ENCODE results near the gene PTGDR2.

The PTGDR2 gene

DNA sequence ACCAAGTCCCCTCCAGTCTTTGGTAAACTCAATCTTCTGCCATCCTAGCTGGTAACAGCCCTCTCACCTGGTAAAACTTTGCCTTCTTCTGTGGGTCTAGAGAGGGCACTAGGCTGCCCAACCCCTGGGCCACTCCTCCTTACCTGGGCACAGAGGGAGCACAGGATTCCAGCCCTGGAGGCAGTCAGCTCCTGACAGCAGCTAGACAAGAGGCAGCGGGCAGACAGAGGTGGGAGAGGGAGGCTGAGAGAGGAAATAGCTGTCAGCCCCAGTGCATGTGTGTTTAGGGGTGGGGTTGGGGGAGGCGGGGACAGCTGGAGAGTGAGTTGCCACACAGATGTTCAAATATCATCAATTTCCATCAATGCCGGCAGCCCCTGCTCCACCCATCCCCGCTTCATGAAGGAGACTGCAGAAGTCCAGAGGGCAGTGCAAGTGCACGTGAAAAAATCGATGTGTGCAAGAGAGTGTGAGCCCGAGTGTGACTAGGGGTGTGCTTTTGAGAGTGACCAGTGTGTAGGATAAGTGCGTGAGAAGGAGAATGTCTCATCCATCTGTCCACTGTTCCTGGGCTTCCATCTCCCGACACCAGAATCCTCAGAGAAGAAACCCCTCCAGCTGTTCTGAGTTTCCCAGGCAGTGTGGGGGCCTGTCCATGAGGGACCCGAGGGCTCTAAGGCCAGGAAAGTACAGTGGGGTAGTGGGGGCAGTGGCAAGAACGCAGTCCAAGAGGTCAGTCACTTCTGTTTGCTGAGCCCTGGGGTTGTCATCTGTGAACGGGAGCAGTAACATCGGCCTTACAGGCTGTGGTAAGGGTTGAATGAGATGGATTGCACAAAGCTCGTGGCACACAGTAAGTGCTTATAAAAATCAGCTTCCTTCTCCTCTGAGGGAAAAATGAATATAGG, at the start of gene PTGDR2:
PTGDR2 (minus strand) TSS at position 225 of the 908 bp plus-strand sequence. CDS start 2,228 bp downstream, outside the sequence.
- no peaks in the 10 kb centered on the region for H3K9me3 Mint-ChIP-seq
- no peak within 1 kb of the TSS for H3K4me3 Mint-ChIP-seq
- H3K27ac Mint-ChIP-seq = no peak within 1 kb of the TSS

DNA sequence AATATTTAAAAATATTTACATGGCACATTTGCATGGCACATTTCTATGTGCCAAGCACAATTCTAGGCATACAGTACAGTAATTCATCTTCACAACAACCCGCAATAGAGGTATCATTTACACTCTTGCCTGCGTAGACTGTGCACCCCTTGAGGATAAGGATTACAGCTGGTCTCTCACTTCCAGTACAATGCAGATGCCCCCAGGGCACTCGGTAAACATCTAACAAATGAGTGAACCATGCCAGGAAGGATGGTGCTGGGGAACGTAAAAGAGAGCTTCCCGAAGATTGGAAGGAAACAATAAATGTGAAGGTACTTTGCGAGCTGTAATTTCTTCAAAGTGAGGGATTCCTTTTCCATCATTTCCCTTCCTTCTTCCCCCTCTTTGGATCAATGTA, 49.3 kb upstream of the PTGDR2 start:
- H3K9me3 Mint-ChIP-seq = peaks cover 16 to 20% of the 10 kb centered on the region in 2 donors
- H3K36me3 Mint-ChIP-seq = peaks cover 43 to 49% of the 10 kb centered on the region in 2 donors
- ATAC-seq (replicated peaks) (no peak), DNase-seq (no peak)
- H3K4me1 Mint-ChIP-seq = peaks cover 51 to 64% of the 10 kb centered on the region in 2 donors
- peak overlapping the region; percentile 97 for H3K27ac Mint-ChIP-seq
- no peaks in the 10 kb centered on the region for H3K27me3 Mint-ChIP-seq
- H3K4me3 Mint-ChIP-seq = peak overlapping the region; percentile 92 to 96

More for the DNA sequence above, at the start of gene PTGDR2:
- peaks cover 17 to 20% of the 10 kb centered on the region in 2 donors for H3K36me3 Mint-ChIP-seq
- DNase-seq = no peak
- no peak for ATAC-seq (replicated peaks)
- peaks cover 8 to 17% of the 10 kb centered on the region in 2 donors for H3K4me1 Mint-ChIP-seq
- no peaks in the 10 kb centered on the region for H3K27me3 Mint-ChIP-seq

DNA sequence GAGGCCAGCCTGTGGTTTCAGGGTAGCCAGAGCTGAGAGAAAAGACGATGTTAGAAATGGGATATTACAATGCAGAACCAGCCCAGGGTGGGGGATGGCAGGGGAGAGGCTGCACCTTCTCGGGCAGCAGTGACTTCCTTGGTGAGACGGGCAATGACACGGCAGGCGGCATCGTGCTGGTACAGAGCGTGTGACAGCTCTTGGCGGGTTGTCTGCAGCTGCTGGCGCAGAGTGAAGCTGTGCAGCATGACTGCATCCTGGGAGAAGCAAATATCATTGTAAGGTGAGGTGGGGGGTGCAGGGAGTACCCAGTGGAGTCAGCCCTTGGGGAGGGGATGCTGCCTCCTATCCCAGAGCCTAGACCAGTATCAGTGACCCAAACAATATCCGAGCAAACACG, 46.9 kb upstream of the PTGDR2 start:
- Mint-ChIP-seq H3K36me3 (peaks cover 36 to 51% of the 10 kb centered on the region in 2 donors), H3K4me3 (no peak overlapping the region), H3K4me1 (peaks cover 42 to 50% of the 10 kb centered on the region in 2 donors), H3K27me3 (no peaks in the 10 kb centered on the region), H3K9me3 (peaks cover 0 to 1% of the 10 kb centered on the region in 2 donors), H3K27ac (no peak overlapping the region)
- ATAC-seq (replicated peaks) = no peak
- DNase-seq = no peak

DNA sequence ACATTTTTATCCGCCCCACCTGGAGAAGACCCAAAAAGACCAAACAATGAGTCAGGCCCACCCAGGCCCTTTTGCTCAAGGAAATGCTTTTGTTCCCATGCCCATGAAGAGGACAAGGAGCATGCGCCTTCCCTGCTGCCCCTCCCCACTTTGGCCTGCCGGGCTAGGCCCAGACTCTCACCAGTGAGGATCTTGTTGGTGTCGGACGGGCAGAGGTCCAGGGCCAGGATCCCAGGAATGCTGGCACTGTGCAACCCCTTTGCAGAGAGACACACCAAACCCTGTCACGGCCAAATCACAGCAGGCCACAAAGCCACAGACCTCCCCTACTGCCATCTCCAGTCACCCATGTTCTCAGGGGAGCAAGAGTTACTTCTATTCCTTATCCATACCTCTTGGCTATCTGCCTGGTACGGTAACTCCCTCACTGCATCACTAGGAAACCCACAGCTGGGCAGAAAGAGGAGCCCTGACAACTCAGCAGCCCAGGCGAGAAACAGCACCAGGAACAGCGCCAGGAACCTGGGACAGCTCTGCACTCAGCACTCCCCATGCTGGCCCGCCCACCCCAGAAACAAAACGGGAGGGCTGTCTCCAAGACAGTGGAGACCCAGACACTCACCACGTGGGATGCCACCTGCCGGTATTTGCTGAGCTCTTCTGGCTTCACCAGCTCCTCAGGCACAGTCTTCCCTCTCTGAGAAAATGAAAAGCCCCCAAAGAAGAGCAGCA, 45.1 kb upstream of the PTGDR2 start:
- Mint-ChIP-seq H3K27ac (no peak overlapping the region), H3K27me3 (no peaks in the 10 kb centered on the region), H3K36me3 (peaks cover 37 to 57% of the 10 kb centered on the region in 2 donors), H3K9me3 (no peaks in the 10 kb centered on the region), H3K4me1 (peaks cover 37% of the 10 kb centered on the region in 2 donors), H3K4me3 (no peak overlapping the region)
- ATAC-seq (replicated peaks) (no peak), DNase-seq (no peak)

- peaks cover 41 to 66% of the 10 kb centered on the region in 2 donors for H3K36me3 Mint-ChIP-seq
- no peak for DNase-seq
- H3K9me3 Mint-ChIP-seq = no peaks in the 10 kb centered on the region
- no peak overlapping the region for H3K4me3 Mint-ChIP-seq
- H3K27me3 Mint-ChIP-seq = no peaks in the 10 kb centered on the region
- H3K4me1 Mint-ChIP-seq = peaks cover 29 to 31% of the 10 kb centered on the region in 2 donors
- no peak for ATAC-seq (replicated peaks)
- H3K27ac Mint-ChIP-seq = peak overlapping the region; percentile 37
These were observed 44.2 kb upstream of the PTGDR2 start for GRCh38 chr11:60899977-60900376.

- Mint-ChIP-seq H3K4me1 (peaks cover 27 to 29% of the 10 kb centered on the region in 2 donors), H3K4me3 (no peak overlapping the region), H3K36me3 (peaks cover 43 to 69% of the 10 kb centered on the region in 2 donors), H3K27ac (peak overlapping the region; percentile 49), H3K9me3 (no peaks in the 10 kb centered on the region), H3K27me3 (no peaks in the 10 kb centered on the region)
- ATAC-seq (replicated peaks) (peak; percentile 94 to 98), DNase-seq (peak; percentile 27)
These were observed 43.5 kb upstream of the PTGDR2 start for GRCh38 chr11:60899046-60899936.

- no peaks in the 10 kb centered on the region for H3K9me3 Mint-ChIP-seq
- H3K4me1 Mint-ChIP-seq = peaks cover 19 to 20% of the 10 kb centered on the region in 2 donors
- no peak overlapping the region for H3K27ac Mint-ChIP-seq
- no peak for DNase-seq
- ATAC-seq (replicated peaks) = no peak
- peaks cover 42 to 67% of the 10 kb centered on the region in 2 donors for H3K36me3 Mint-ChIP-seq
- H3K4me3 Mint-ChIP-seq = peak overlapping the region in 1 of 2 donors; percentile 19
- H3K27me3 Mint-ChIP-seq = no peaks in the 10 kb centered on the region
These were observed 41.7 kb upstream of the PTGDR2 start for GRCh38 chr11:60897496-60897895.

- no peak overlapping the region for H3K4me3 Mint-ChIP-seq
- H3K27me3 Mint-ChIP-seq = no peaks in the 10 kb centered on the region
- peaks cover 18 to 19% of the 10 kb centered on the region in 2 donors for H3K4me1 Mint-ChIP-seq
- ATAC-seq (replicated peaks) = no peak
- H3K9me3 Mint-ChIP-seq = no peaks in the 10 kb centered on the region
- H3K36me3 Mint-ChIP-seq = peaks cover 46 to 72% of the 10 kb centered on the region in 2 donors
- no peak overlapping the region for H3K27ac Mint-ChIP-seq
- DNase-seq = no peak
These were observed 39.9 kb upstream of the PTGDR2 start for GRCh38 chr11:60895687-60896086.

GRCh38 chr11:60891103-60891741, 35.5 kb upstream of the PTGDR2 start:
- ATAC-seq (replicated peaks) (no peak), DNase-seq (no peak)
- Mint-ChIP-seq H3K4me1 (peaks cover 4 to 7% of the 10 kb centered on the region in 2 donors), H3K27ac (peak overlapping the region; percentile 42), H3K4me3 (no peak overlapping the region), H3K27me3 (no peaks in the 10 kb centered on the region), H3K9me3 (no peaks in the 10 kb centered on the region), H3K36me3 (peaks cover 40 to 62% of the 10 kb centered on the region in 2 donors)

GRCh38 chr11:60890696-60891095, 34.9 kb upstream of the PTGDR2 start:
- ATAC-seq (replicated peaks) = no peak
- Mint-ChIP-seq H3K4me3 (no peak overlapping the region), H3K27ac (no peak overlapping the region), H3K4me1 (peaks cover 4 to 7% of the 10 kb centered on the region in 2 donors), H3K36me3 (peaks cover 39 to 64% of the 10 kb centered on the region in 2 donors), H3K27me3 (no peaks in the 10 kb centered on the region), H3K9me3 (no peaks in the 10 kb centered on the region)
- DNase-seq = no peak

DNA sequence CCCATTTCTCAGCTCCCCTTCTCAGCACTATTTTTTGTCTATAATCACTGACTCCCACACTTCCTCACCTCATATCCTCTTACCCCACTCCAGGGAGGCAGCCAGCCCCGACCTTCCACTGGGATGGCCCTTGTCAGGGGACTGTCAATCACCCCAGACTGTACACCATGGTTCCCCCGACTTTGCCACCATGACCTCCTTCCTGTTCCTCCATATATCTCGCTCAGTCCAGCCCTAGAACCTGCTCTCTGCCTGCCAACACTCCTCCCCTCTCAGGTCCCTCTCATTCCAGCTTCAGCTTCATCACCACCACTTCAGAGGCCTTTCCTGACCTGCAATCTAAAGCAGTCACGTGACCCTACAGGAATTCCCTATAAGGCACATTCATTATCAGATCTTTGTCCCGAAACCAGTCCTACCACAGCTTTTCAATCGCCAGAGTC, 34.1 kb upstream of the PTGDR2 start:
- Mint-ChIP-seq H3K36me3 (peaks cover 32 to 65% of the 10 kb centered on the region in 2 donors), H3K27me3 (no peaks in the 10 kb centered on the region), H3K4me1 (peaks cover 4 to 7% of the 10 kb centered on the region in 2 donors), H3K4me3 (no peak overlapping the region), H3K27ac (peak overlapping the region; percentile 38), H3K9me3 (no peaks in the 10 kb centered on the region)
- no peak for ATAC-seq (replicated peaks)
- no peak for DNase-seq

GRCh38 chr11:60887556-60887955, 31.8 kb upstream of the PTGDR2 start:
- no peak overlapping the region for H3K4me3 Mint-ChIP-seq
- no peaks in the 10 kb centered on the region for H3K27me3 Mint-ChIP-seq
- peak; percentile 94 to 95 for ATAC-seq (replicated peaks)
- H3K27ac Mint-ChIP-seq = no peak overlapping the region
- peaks cover 32 to 74% of the 10 kb centered on the region in 2 donors for H3K36me3 Mint-ChIP-seq
- peaks cover 0 to 3% of the 10 kb centered on the region in 2 donors for H3K4me1 Mint-ChIP-seq
- no peaks in the 10 kb centered on the region for H3K9me3 Mint-ChIP-seq
- DNase-seq = peak; percentile 12

GRCh38 chr11:60880643-60881282, 25.0 kb upstream of the PTGDR2 start:
- Mint-ChIP-seq H3K4me1 (no peaks in the 10 kb centered on the region), H3K27me3 (no peaks in the 10 kb centered on the region), H3K4me3 (no peak overlapping the region), H3K36me3 (peaks cover 26 to 52% of the 10 kb centered on the region in 2 donors), H3K9me3 (no peaks in the 10 kb centered on the region), H3K27ac (no peak overlapping the region)
- DNase-seq (no peak), ATAC-seq (replicated peaks) (no peak)

Data from stimulated activated naive B cell treated with anti-CD40 and anti-IgM and Interleukin-4, amounts not matched to agents 10 μg/mL and 1 μg/mL and 100 μg/mL, for 72 hours (primary cell).